Head of caudate nucleus (tissue), 42 donors: Measurements from ENCODE around the gene GMPR.
"Not testable (repeated sequence)": the region's sequence is repeated elsewhere in the genome, so short reads cannot be mapped to it uniquely, and the experiment has no call there.

Source experiments
- DNase-seq, 42 donors: peaks; one replicate each; pipeline versions ENCODE4 v3.0.0 to v3.0.0-alpha.2; 2020 to 2021; ENCODE audit warnings: mixed read lengths in 7 of 42
- intact Hi-C: fragments of 100-400 bp; cut with DNase I; formaldehyde crosslinking; loops from one replicate; pipeline ENCODE4 v1.15.0; 2022

GMPR gene

DNA sequence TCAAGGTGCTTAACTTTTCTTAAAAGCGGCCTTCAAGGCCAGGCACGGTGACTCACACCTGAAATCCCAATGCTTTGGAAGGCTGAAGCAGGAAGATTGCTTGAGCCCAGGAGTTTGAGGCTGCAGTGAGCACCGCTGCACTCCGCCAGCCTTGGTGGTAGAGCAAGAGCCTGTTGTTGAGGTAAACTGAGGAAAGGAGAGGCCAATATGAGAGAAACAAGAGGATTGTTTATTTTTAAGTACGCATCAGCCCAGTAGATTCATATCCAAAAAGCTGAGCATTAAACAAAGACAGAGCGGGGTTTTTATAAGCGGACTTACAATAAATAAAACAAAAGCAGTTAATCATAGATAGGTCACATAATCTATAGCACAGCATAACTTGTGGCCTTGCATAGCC lies 15.0 kb upstream of the GMPR start:
- no peak for DNase-seq
- intact Hi-C loops: no loop called here

GRCh38 chr6:16224409-16224808 lies 14.0 kb upstream of the GMPR start:
- no peak for DNase-seq
- intact Hi-C loops: no loop called here

- DNase-seq, intact Hi-C loops: not testable (repeated sequence)
Observed at GRCh38 chr6:16225062-16225731, 13.2 kb upstream of the GMPR start.

- intact Hi-C loops: not testable (repeated sequence)
Observed at GRCh38 chr6:16226117-16227047, 12.0 kb upstream of the GMPR start.

DNA sequence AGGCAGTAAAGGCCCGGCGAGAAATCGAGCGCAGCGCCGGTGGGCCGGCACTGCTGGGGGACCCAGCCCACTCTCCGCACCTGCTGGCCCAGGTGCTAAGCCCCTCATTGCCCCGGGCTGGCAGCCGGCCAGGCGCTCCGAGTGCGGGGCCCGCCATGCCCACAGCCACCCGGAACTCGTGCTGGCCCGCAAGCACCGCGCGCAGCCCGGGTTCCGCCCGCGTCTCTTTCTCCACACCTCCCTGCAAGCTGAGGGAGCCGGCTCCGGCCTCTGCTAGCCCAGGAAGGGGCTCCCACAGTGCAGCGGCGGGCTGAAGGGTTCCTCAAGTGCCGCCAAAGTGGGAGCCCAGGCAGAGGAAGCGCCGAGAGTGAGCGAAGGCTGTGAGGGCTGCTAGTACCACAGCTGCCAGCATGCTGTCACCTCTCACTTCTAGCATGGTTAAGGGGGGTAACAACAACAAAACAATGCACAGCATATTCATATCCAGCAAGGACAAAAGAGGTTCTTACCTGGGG lies 11.3 kb upstream of the GMPR start:
- intact Hi-C loops: no loop called here

More at GRCh38 chr6:16226117-16227047, 12.0 kb upstream of the GMPR start:
- not testable (repeated sequence) for DNase-seq

GRCh38 chr6:16227605-16228004 lies 10.8 kb upstream of the GMPR start:
- intact Hi-C loops: no loop called here
- no peak for DNase-seq

More for the DNA sequence above, 11.3 kb upstream of the GMPR start:
- no peak for DNase-seq

GRCh38 chr6:16228043-16228442 lies 10.3 kb upstream of the GMPR start:
- intact Hi-C loops: no loop called here
- DNase-seq: no peak

- intact Hi-C loops: no loop called here
- no peak for DNase-seq
Observed at GRCh38 chr6:16228709-16229665, 9.4 kb upstream of the GMPR start.

GRCh38 chr6:16229700-16230099 lies 8.7 kb upstream of the GMPR start:
- DNase-seq: no peak
- intact Hi-C loops: no loop called here

DNA sequence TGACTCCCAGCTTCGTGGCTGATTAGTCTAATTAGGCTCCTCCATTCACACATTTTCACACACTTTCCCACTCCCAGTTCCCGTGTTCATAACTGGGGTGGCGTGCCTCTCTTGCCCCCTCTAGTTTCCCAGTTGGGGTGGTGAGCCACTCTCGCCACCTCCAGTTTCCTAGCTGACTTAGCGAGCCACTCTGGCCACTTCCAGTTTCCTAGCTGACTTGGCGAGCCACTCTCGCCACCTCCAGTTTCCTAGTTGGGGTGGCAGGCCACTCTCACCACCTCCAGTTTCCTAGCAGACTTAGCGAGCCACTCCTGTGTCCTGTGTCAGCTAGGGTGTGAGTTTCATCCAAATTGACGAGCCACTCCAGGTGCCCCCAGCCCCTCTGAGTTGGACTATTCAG lies 7.4 kb upstream of the GMPR start:
- no peak for DNase-seq
- intact Hi-C loops: no loop called here

- intact Hi-C loops: no loop called here
- no peak for DNase-seq
Observed at GRCh38 chr6:16232086-16232485, 6.3 kb upstream of the GMPR start.

DNA sequence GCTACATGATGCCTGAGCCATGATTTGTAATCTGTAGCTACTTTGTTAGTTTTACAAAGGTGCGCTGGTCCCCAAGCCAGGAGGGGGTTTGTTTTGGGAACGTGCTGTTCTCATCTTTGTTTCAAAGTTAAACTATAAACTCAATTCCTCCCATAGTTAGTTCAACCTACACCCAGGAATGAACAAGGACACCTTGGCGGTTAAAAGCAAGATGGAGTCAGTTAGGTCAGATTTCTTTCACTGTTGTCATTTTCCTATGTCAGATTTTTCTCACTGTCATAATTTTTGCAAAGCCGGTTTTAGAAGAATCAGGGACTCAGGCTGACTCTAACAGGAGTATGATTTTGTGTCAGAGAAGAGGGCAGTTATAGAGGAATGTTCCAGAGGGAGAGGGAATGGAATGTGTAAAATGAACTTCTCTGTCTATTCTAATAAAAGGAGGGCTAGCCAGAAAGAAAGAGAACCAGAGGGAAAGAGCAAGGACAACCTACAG lies 2.3 kb upstream of the GMPR start:
- DNase-seq: no peak
- intact Hi-C loops: no loop called here

DNA sequence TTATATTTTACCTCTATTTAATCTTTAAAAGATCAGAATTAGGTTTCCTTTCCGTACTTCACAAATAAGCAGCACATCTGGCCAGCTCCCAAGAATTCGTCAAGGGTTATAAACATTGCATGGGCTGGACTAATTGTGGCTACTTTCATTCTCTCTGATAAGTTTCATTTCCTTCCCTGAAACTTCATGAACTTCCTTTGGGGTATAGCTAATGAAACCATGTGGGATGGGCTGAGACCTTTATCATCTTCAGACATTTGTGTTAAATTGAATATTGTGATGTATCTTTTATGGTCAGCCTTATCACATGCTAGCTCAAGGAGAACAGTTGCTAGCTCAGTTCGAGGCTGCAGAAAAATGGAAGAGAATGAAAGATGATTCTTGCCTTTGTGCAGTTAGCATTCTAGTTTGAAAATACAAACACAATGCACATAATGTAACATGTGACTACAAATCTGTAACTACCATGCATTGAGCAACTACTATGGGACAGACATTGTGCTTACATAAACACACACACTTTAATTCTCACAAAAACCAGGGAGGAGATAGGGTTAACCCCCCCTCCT lies 1.7 kb upstream of the GMPR start:
- DNase-seq: peak in 1 of 42 donors; percentile 52
- intact Hi-C loops: no loop called here

DNA sequence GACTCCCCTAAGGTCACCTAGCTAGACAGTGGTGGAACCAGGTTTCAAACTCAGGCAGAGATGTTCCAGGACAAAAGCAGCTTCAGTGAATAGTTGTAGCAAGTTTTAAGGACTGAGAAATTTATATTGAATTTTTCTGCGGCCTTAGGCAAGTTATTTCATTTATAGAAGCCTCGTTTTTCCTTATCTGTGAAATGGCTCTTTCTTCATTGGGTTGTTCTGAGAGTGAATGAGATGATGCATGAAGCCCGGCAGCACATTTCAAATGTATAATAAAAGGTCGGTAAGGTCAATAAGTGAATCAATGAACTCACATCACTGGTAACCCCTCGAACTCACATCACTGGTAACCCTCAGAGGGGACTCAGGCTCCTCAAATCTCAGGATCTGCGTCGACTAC lies 1.1 kb upstream of the GMPR start:
- DNase-seq: no peak
- intact Hi-C loops: no loop called here

DNA sequence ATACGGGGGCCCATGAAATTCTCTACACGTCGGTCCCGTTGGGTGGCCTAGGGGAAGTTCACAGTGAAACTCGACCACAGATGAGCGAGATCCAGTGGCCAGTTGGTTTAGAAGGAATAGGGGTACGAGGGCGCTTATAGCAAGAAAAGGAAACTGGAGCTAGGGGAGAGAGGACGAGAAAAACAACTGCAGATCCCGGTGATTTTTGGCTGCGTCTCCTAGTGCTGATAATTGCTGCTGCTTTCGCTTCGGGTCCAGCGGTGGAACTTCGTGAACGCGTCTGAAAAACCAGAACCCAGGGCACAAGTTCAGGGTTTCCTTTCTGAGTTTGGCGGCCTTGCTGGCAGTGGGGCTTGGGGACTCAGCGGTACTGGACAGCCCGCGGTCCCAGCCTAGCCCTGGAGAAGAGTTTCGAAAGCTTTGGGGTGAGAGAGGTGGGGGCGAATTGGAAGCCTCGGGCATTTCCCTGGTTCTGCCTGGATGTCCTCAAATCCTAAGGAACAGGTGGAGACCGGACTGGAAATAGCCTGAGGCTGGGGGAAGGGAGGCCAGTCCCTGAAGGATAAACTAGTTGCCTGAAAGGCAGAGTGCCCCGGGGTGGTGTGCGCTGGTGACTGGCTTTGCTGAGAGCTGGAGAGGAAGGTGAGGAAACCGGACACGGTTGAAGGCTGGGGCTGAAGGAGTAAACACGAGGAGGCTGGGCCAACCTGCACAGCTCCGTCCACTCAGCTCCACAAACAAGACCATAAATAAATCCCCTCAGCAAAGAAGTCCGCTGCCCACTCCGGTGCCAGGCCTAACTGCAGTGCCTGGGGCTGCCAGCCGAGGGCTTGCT lies 793 bp downstream of the GMPR start:
- peak in 38 of 42 donors; percentile 23 to 87 (median 73) for DNase-seq
- intact Hi-C loops: no loop called here

GRCh38 chr6:16239798-16240123 lies 1.4 kb downstream of the GMPR start:
- intact Hi-C loops: loop anchor here (10.0 kb wide), 1 partner anchor 85 kb away; no protein-coding TSS in a partner anchor
- peak in 6 of 42 donors; percentile 60 to 76 (median 70) for DNase-seq

DNA sequence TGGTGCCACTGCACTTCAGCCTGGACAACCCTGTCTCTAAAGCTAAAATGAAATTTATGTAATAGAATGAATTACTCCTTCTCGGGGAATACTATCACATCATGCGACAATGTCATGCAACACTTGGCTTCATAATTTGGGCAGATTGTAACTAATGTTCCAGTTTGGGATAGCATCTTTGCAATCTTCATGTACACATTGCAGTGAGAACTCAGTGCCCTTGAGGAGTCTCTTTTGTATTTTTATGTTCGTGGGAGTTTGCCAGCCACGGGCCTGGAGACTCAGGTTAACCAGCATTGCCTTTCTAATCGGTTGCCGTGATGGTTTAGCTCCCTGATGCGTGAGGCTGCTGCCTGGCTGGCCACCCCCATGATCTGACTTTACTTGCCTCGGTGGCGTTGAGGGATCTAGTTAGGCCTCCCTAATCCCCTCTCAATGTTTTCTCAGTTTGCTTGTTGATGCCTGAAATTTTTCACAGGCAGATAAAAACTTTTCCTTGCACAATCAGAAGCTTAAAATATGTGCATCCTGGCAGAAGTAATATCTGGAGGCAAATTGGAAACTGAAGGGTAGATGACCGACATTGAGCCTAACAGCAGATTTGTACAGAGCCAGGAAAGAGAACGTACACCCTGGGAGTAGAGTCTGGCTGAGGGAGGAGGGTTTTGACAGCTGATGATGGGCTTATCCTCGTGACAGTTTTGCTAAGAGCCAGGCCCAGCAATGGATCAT lies 2.4 kb downstream of the GMPR start:
- DNase-seq: no peak
- intact Hi-C loops: loop anchor here (10.0 kb wide), 1 partner anchor 84 kb away; no protein-coding TSS in a partner anchor
